CD4-positive, alpha-beta T cell treated with Interleukin-2 at 100 ng/mL for 4 hours (primary cell): ENCODE results near the gene ITGA6.
"Not testable (repeated sequence)": the region's sequence is repeated elsewhere in the genome, so short reads cannot be mapped to it uniquely, and the experiment has no call there.

ENCODE experiments used
- DNase-seq: peaks from one replicate; pipeline ENCODE4 v3.0.0-alpha.2; 2020; ENCODE audit warnings: low spot score

ITGA6 gene

GRCh38 chr2:172516299-172516698, 88.9 kb downstream of the ITGA6 start:
- no peak for DNase-seq

- DNase-seq: no peak
These were observed 91.6 kb downstream of the ITGA6 start for GRCh38 chr2:172518995-172519394.

- no peak for DNase-seq
These were observed 98.2 kb downstream of the ITGA6 start for GRCh38 chr2:172525601-172526000.

GRCh38 chr2:172531309-172531708, 103.9 kb downstream of the ITGA6 start:
- DNase-seq: no peak

GRCh38 chr2:172532461-172532860, 105.1 kb downstream of the ITGA6 start:
- not testable (repeated sequence) for DNase-seq

GRCh38 chr2:172533687-172534086, 106.3 kb downstream of the ITGA6 start:
- no peak for DNase-seq

GRCh38 chr2:172535119-172535518, 107.7 kb downstream of the ITGA6 start:
- DNase-seq: no peak

GRCh38 chr2:172537851-172538250, 110.5 kb downstream of the ITGA6 start:
- not testable (repeated sequence) for DNase-seq

GRCh38 chr2:172539767-172540166, 112.4 kb downstream of the ITGA6 start:
- DNase-seq: no peak

GRCh38 chr2:172540421-172540820, 113.0 kb downstream of the ITGA6 start:
- no peak for DNase-seq

- no peak for DNase-seq
These were observed 118.2 kb downstream of the ITGA6 start for GRCh38 chr2:172545408-172546075.

- DNase-seq: no peak
These were observed 121.7 kb downstream of the ITGA6 start for GRCh38 chr2:172549131-172549530.

GRCh38 chr2:172549802-172550201, 122.4 kb downstream of the ITGA6 start:
- DNase-seq: peak; percentile 27

GRCh38 chr2:172550419-172550818, 123.0 kb downstream of the ITGA6 start:
- DNase-seq: no peak

- DNase-seq: no peak
These were observed 123.9 kb downstream of the ITGA6 start for GRCh38 chr2:172551271-172551670.

GRCh38 chr2:172552547-172553291, 125.3 kb downstream of the ITGA6 start:
- no peak for DNase-seq

- DNase-seq: no peak
These were observed 127.2 kb downstream of the ITGA6 start for GRCh38 chr2:172554352-172555271.

GRCh38 chr2:172555272-172555521, 127.8 kb downstream of the ITGA6 start:
- DNase-seq: no peak
